C4-2B (cell line): ENCODE data around the gene FGD4.

ENCODE experiments used
- ZFX ChIP-seq: fragments of 450-650 bp; IDR thresholded peaks from 2 replicates; pipeline ENCODE4 v1.6.1; 2017
- TF ChIP-seq, protein P1 (sequence below): fragments of 450-650 bp; conservative IDR thresholded peaks from 2 replicates; pipeline ENCODE4 v1.5.1; 2017; ENCODE audit warnings: mild to moderate bottlenecking

DNA sequence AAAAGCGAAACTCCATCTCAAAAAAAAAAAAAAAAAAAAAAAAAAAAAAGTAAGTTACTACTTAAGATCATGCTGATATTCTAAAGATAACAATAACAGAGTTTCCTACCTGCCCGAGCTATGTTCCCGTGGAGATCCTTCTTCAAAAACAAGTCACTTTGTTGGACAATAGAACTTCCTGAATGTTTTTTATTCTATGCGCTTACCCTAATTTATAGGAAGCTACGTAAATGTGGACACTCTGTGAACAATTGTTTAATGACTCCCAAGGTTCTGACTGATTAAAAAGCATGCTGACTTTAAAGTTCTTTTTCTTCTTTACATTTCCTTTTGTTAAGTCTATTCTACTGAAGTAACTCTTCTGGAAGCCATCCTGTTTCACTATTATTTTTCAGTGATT, 52.5 kb downstream of the FGD4 start:
- TF ChIP-seq, protein P1, sequence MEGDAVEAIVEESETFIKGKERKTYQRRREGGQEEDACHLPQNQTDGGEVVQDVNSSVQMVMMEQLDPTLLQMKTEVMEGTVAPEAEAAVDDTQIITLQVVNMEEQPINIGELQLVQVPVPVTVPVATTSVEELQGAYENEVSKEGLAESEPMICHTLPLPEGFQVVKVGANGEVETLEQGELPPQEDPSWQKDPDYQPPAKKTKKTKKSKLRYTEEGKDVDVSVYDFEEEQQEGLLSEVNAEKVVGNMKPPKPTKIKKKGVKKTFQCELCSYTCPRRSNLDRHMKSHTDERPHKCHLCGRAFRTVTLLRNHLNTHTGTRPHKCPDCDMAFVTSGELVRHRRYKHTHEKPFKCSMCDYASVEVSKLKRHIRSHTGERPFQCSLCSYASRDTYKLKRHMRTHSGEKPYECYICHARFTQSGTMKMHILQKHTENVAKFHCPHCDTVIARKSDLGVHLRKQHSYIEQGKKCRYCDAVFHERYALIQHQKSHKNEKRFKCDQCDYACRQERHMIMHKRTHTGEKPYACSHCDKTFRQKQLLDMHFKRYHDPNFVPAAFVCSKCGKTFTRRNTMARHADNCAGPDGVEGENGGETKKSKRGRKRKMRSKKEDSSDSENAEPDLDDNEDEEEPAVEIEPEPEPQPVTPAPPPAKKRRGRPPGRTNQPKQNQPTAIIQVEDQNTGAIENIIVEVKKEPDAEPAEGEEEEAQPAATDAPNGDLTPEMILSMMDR, result no peak
- no peak for TF ChIP-seq ZFX
